Testis (tissue), 2 donors: ENCODE results near the gene PALM.

Experiments used
- CTCF ChIP-seq, 3 experiments: fragments of 450-650 bp in 2 of 3; fragments of 200-600 bp in 1 of 3; sonication (generic) in 1 of 3; IDR thresholded peaks; one replicate each; pipeline ENCODE4 v1.5.1; 2016 to 2019; ENCODE audit warnings: antibody characterized with exemption in 3 of 3, mild to moderate bottlenecking in 2 of 3, moderate library complexity in 1 of 3
- POLR2A ChIP-seq: fragments of 450-650 bp; IDR thresholded peaks from one replicate; pipeline ENCODE4 v1.6.1; 2017; ENCODE audit warnings: antibody characterized with exemption, mild to moderate bottlenecking, moderate library complexity

- no peak for TF ChIP-seq CTCF (IDR thresholded peaks at IDR 0.05)
- TF ChIP-seq POLR2A, result no peak
Observed at GRCh38 chr19:677201-677600, 31.5 kb upstream of the PALM start.
